Mucosa of descending colon (tissue), 3 donors: ENCODE data around the gene MIB1. TPM values are rescaled to one million over a fixed set of nuclear protein-coding genes. Genes with fewer than 3 reads are reported as not detected.

ENCODE experiments used
- ATAC-seq: fragments of 200-7000 bp; cut with Tn5 transposase; one replicate; pipeline ENCODE4 v1.9.1; 2020; ENCODE audit warnings: mild to moderate bottlenecking, moderate library complexity
- DNase-seq, 3 donors: peaks; one replicate each; pipeline ENCODE4 v3.0.0-alpha.2; 2020
- H3K36me3 ChIP-seq: fragments of 200-600 bp; one replicate; pipeline ENCODE4 v1.8.0; 2021; ENCODE audit warnings: low read depth, mild to moderate bottlenecking
- H3K4me1 ChIP-seq: fragments of 200-600 bp; one replicate; pipeline ENCODE4 v1.8.0; 2021; ENCODE audit warnings: low read depth, mild to moderate bottlenecking
- H3K4me3 ChIP-seq: fragments of 200-600 bp; one replicate; pipeline ENCODE4 v1.8.0; 2021; ENCODE audit warnings: mild to moderate bottlenecking
- H3K9me3 ChIP-seq: fragments of 200-600 bp; one replicate; pipeline ENCODE4 v1.8.0; 2021; ENCODE audit warnings: mild to moderate bottlenecking
- intact Hi-C, 2 donors: fragments of 100-400 bp; cut with DNase I in 1 of 2; cut with micrococcal nuclease in 1 of 2; formaldehyde crosslinking; loops; one replicate each; pipeline versions ENCODE4 v1.11.0 to v1.11.1; 2022; cut with DNase I, micrococcal nuclease
- long read RNA-seq, 2 donors: library from polyadenylated mRNA; unstranded; transcript quantifications; one replicate each; pipeline ENCODE4 v2.0.0, GENCODE V29; 2019 to 2021
- total RNA-seq, 3 donors: library from RNA; stranded (reverse); fragmentation: NEBNext Ultra II Directional in 2 of 3; extraction: Animal tissue kit (Norgen Biotek cat#: 25700) in 2 of 3; gene quantifications; one replicate each; pipeline versions ENCODE4 v1.2.1 to v1.2.4, GENCODE V29; 2021 to 2023
- TF ChIP-seq, protein P1 (sequence below): fragments of 200-600 bp; IDR thresholded peaks from one replicate; pipeline ENCODE4 v1.8.0; 2022; ENCODE audit warnings: antibody characterized with exemption, mild to moderate bottlenecking
- donor health status: DM: no; HTN: no; CAD: no; lungs with moderate emphysema.
- donor health status: DM: no; HTN: no; CAD: no.
- donor health status: DM: no; HTN: yes; CAD: no.

MIB1 gene
- total RNA-seq: 10 to 100 TPM; 29.0 to 45.1 (median 33.1) TPM
- long read RNA-seq, donor 1, full-length matches to known transcripts: 8 of 14 reads
- long read RNA-seq, donor 1, partial matches to known transcripts: 2 of 14 reads
- long read RNA-seq, donor 1, other reads (novel, unspliced or antisense): 4 of 14 reads
- long read RNA-seq, donor 2: 0 reads

DNA sequence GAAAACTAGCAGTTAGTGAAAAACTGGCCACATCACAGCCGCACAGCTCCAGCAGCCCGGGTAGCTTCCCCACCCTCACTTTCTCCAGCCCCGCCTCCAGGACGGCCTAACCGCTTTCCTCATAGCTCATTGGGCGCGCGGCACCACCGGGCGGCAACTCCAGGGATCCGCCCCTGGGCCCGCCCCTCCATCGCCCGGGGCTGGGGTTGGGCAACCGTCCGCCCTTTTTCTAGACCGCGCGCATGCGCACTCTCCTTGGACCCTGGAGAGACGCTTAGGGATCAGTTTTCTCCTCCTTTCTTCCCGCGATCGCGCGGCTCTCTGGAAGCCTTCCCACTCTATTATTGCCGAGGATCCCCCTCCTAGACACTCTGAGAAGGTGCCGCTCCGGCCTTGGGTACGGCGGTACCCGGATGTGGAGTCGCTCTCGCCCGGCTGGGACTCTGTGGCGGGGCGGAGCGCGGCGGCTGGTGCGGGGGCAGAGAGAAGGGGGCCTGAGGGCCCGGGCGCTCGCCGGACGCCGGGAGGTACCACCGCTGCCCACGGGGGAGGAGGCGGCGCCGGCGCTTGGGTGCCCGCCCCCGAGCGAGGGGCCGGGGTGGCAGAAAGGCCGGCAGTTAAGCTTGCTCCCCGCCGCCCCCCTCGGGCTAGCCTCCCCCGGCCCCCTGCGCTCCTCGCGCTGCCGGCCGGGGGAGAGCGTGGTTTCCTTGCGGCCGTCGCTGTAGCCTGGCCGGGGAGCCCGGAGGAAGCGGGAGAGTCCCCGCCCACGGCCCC lies at the start of gene MIB1:
Gene MIB1 (plus strand): TSS at position 255 of the 774 bp plus-strand sequence. CDS start 792 bp downstream, outside the sequence.
- Histone ChIP-seq H3K9me3 (no peaks in the 10 kb centered on the region), H3K4me1 (peaks cover 11% of the 10 kb centered on the region), H3K36me3 (no peaks in the 10 kb centered on the region), H3K4me3 (peak within 1 kb of the TSS; percentile 90)
- TF ChIP-seq, protein P1, sequence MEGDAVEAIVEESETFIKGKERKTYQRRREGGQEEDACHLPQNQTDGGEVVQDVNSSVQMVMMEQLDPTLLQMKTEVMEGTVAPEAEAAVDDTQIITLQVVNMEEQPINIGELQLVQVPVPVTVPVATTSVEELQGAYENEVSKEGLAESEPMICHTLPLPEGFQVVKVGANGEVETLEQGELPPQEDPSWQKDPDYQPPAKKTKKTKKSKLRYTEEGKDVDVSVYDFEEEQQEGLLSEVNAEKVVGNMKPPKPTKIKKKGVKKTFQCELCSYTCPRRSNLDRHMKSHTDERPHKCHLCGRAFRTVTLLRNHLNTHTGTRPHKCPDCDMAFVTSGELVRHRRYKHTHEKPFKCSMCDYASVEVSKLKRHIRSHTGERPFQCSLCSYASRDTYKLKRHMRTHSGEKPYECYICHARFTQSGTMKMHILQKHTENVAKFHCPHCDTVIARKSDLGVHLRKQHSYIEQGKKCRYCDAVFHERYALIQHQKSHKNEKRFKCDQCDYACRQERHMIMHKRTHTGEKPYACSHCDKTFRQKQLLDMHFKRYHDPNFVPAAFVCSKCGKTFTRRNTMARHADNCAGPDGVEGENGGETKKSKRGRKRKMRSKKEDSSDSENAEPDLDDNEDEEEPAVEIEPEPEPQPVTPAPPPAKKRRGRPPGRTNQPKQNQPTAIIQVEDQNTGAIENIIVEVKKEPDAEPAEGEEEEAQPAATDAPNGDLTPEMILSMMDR: no peak
- intact Hi-C loops: no loop called here
- DNase-seq (peak; percentile 99), ATAC-seq (peak; percentile 98)

DNA sequence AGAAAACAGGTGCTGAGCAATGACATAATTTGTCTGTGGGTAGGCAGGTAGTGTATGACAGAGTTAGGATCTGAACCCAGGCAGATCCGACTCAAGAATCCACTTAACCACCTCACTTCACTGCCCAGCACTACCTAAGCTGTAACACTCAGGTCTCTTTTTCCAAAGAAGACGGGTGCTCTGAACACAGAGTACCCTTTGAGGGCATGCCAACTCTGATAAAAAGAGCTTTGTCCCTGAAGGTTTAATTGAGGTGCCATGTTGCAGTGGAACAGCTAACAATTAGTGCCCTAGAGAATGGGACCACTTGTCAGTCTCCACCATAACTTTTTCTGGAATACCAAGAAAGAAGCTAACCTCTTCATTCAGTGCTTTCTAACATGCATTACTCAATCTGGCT lies 47.3 kb upstream of the MIB1 start:
- ATAC-seq (no peak), DNase-seq (no peak)
- H3K36me3 ChIP-seq: no peaks in the 10 kb centered on the region
- peaks cover 4% of the 10 kb centered on the region for H3K4me1 ChIP-seq
- no peaks in the 10 kb centered on the region for H3K9me3 ChIP-seq
- intact Hi-C loops: no loop called here
- TF ChIP-seq, protein P1: no peak
- no peak overlapping the region for H3K4me3 ChIP-seq

DNA sequence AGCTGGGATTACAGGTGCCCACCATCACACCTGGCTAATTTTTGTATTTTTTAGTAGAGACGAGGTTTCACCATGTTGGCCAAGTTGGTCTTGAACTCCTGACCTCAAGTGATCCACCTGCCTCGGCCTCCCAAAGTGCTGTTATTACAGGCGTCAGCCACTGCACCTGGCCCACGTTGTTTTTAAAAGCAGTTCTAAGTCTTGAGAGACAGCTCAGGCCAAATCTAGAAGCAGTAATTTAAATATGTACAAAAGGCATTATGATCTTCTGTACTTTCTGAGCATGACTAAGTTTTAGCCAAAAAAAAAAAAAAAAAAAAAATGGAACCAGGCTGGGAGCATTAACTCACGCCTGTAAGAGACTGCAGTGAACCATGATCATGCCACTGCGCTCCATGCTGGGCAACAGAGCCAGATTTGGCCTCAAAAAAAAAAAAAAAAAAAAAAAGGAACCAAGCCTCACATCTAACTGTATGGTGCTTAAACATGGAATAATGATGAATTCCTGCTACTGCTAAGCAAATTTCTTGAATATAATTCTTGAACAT lies 40.0 kb upstream of the MIB1 start:
- no peaks in the 10 kb centered on the region for H3K9me3 ChIP-seq
- H3K36me3 ChIP-seq: no peaks in the 10 kb centered on the region
- DNase-seq (no peak), ATAC-seq (no peak)
- intact Hi-C loops: no loop called here
- TF ChIP-seq, protein P1: no peak
- no peak overlapping the region for H3K4me3 ChIP-seq
- H3K4me1 ChIP-seq: peaks cover 16% of the 10 kb centered on the region

DNA sequence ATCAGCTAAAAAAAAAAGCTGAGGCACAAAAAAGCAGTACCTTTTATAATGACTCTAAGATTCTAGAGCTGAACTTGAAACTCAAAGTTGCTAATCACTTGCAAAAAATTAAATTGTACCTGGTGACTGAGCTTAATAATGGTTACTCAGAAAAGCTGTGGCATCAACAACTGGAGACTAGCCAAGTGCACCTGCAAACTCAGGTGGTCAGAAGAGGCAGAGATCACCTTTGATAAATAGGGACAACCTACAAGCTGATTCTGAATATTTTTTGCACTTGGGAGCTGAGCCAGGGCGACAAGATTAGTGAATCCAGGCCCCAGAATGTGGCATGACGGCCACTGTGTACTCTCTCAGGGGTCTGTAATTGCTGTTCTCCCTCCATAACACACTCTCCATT lies 39.0 kb upstream of the MIB1 start:
- Histone ChIP-seq H3K36me3 (no peaks in the 10 kb centered on the region), H3K4me3 (no peak overlapping the region), H3K9me3 (no peaks in the 10 kb centered on the region), H3K4me1 (peaks cover 16% of the 10 kb centered on the region)
- intact Hi-C loops: no loop called here
- no peak for ATAC-seq
- TF ChIP-seq, protein P1: no peak
- DNase-seq: no peak

DNA sequence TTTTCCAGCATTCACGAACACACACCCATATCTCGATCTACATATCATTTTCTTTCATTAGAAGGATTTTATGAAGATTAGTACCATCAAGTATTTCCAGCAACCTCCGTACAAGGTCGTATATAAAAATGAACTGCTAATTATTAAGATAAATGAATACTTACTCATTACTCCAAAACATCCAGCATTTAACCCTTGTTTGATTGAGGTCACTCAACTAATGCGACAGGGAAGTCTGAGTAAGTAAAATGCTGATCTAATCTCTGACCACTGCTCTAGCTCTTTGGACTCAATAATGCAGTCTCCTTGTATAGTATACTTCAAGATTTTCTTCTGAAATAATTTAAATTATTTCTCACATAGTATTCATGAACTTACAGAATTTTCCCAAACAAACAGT lies 38.0 kb upstream of the MIB1 start:
- intact Hi-C loops: no loop called here
- Histone ChIP-seq H3K4me3 (no peak overlapping the region), H3K36me3 (no peaks in the 10 kb centered on the region), H3K9me3 (no peaks in the 10 kb centered on the region), H3K4me1 (peaks cover 16% of the 10 kb centered on the region)
- TF ChIP-seq, protein P1: no peak
- DNase-seq (no peak), ATAC-seq (no peak)
